H1 (cell line): Measurements from ENCODE around the gene PTX3. TPM values are rescaled to one million over a fixed set of nuclear protein-coding genes. Genes with fewer than 3 reads are reported as not detected.

Source experiments
- HDAC2 ChIP-seq, 2 experiments: fragments of 300-600 bp in 1 of 2; sonication (generic) in 1 of 2; IDR thresholded peaks; 2 replicates each; pipeline ENCODE4 v1.6.1; 2011 to 2012; ENCODE audit warnings: low read depth in 2 of 2, low read length in 2 of 2, mild to moderate bottlenecking in 2 of 2, moderate library complexity in 2 of 2, borderline replicate concordance in 1 of 2, inconsistent platforms in 1 of 2
- ZNF274 ChIP-seq: IDR thresholded peaks from 2 replicates; pipeline ENCODE4 v1.7.0; 2012; ENCODE audit warnings: low read length, borderline replicate concordance; ENCODE audit errors: extremely low read depth
- polyA plus RNA-seq, 7 experiments: library from polyadenylated mRNA; depleted of rRNA in 3 of 7; stranded (reverse) in 5 of 7; unstranded in 2 of 7; fragments of >200 nt in 5 of 7; fragments of 200-250 nt in 2 of 7; gene quantifications; 1 replicate in 5 of 7; 2 replicates in 1 of 7; 4 replicates in 1 of 7; pipeline versions ENCODE4 v1.2.1 to v1.2.3, GENCODE V29; 2011 to 2013; ENCODE audit warnings: missing spikeins in 2 of 7, mixed read lengths in 2 of 7
- total RNA-seq: library from RNA; stranded (reverse); fragmentation: NEBNext Ultra II Directional; extraction: Animal tissue kit (Norgen Biotek cat#: 25700); gene quantifications from 2 replicates; pipeline ENCODE4 v1.2.1, GENCODE V29; 2021
- TF ChIP-seq, protein P1 (sequence below): fragments of 300-600 bp; sonication (generic); IDR thresholded peaks from 2 replicates; pipeline ENCODE4 v1.7.1; 2012; ENCODE audit warnings: low read length, moderate library complexity, mild to moderate bottlenecking, inconsistent platforms; ENCODE audit not compliant: insufficient replicate concordance

The PTX3 gene
- total and polyA plus RNA-seq, 2 of the 8 experiments (the other 6 are each of a cell fraction or from before 2014, with no cell fraction given) = 1.2 to 1.7 TPM

DNA sequence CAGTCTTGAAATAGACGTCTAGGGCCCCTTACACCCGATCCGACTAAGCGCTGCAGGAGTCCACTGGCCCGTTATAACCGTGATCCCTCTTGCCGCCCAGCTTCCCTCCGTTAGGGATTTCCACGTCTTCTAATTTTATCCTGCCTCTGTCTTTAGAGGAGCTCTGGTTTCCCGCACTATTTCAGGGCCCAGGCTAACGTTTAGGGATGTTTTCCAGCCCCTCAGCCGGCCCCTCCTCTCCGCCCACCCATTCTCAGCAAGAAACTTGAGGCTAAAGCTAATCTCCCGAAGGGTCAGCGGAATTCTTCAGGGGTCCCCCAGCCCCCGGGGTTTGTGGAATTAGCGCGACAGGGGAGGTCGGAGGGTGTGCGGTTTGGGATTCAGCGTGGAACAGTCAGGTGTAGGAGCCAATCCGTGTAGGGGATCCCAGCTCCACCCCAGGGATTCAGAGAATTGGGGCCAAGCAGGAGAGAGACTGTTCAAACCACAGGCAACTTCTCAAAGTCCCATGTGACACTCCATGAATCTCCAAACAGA lies 1.6 kb downstream of the PTX3 start (continued):
- TF ChIP-seq, protein P1, sequence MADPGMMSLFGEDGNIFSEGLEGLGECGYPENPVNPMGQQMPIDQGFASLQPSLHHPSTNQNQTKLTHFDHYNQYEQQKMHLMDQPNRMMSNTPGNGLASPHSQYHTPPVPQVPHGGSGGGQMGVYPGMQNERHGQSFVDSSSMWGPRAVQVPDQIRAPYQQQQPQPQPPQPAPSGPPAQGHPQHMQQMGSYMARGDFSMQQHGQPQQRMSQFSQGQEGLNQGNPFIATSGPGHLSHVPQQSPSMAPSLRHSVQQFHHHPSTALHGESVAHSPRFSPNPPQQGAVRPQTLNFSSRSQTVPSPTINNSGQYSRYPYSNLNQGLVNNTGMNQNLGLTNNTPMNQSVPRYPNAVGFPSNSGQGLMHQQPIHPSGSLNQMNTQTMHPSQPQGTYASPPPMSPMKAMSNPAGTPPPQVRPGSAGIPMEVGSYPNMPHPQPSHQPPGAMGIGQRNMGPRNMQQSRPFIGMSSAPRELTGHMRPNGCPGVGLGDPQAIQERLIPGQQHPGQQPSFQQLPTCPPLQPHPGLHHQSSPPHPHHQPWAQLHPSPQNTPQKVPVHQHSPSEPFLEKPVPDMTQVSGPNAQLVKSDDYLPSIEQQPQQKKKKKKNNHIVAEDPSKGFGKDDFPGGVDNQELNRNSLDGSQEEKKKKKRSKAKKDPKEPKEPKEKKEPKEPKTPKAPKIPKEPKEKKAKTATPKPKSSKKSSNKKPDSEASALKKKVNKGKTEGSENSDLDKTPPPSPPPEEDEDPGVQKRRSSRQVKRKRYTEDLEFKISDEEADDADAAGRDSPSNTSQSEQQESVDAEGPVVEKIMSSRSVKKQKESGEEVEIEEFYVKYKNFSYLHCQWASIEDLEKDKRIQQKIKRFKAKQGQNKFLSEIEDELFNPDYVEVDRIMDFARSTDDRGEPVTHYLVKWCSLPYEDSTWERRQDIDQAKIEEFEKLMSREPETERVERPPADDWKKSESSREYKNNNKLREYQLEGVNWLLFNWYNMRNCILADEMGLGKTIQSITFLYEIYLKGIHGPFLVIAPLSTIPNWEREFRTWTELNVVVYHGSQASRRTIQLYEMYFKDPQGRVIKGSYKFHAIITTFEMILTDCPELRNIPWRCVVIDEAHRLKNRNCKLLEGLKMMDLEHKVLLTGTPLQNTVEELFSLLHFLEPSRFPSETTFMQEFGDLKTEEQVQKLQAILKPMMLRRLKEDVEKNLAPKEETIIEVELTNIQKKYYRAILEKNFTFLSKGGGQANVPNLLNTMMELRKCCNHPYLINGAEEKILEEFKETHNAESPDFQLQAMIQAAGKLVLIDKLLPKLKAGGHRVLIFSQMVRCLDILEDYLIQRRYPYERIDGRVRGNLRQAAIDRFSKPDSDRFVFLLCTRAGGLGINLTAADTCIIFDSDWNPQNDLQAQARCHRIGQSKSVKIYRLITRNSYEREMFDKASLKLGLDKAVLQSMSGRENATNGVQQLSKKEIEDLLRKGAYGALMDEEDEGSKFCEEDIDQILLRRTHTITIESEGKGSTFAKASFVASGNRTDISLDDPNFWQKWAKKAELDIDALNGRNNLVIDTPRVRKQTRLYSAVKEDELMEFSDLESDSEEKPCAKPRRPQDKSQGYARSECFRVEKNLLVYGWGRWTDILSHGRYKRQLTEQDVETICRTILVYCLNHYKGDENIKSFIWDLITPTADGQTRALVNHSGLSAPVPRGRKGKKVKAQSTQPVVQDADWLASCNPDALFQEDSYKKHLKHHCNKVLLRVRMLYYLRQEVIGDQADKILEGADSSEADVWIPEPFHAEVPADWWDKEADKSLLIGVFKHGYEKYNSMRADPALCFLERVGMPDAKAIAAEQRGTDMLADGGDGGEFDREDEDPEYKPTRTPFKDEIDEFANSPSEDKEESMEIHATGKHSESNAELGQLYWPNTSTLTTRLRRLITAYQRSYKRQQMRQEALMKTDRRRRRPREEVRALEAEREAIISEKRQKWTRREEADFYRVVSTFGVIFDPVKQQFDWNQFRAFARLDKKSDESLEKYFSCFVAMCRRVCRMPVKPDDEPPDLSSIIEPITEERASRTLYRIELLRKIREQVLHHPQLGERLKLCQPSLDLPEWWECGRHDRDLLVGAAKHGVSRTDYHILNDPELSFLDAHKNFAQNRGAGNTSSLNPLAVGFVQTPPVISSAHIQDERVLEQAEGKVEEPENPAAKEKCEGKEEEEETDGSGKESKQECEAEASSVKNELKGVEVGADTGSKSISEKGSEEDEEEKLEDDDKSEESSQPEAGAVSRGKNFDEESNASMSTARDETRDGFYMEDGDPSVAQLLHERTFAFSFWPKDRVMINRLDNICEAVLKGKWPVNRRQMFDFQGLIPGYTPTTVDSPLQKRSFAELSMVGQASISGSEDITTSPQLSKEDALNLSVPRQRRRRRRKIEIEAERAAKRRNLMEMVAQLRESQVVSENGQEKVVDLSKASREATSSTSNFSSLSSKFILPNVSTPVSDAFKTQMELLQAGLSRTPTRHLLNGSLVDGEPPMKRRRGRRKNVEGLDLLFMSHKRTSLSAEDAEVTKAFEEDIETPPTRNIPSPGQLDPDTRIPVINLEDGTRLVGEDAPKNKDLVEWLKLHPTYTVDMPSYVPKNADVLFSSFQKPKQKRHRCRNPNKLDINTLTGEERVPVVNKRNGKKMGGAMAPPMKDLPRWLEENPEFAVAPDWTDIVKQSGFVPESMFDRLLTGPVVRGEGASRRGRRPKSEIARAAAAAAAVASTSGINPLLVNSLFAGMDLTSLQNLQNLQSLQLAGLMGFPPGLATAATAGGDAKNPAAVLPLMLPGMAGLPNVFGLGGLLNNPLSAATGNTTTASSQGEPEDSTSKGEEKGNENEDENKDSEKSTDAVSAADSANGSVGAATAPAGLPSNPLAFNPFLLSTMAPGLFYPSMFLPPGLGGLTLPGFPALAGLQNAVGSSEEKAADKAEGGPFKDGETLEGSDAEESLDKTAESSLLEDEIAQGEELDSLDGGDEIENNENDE = no peak
- TF ChIP-seq ZNF274 = no peak
- TF ChIP-seq HDAC2 (IDR thresholded peaks at IDR 0.05; ENCODE audit: borderline replicate concordance in 1 of 2, low read depth in 2 of 2, low read length in 2 of 2) = no peak
